Stimulated activated CD4-positive, alpha-beta T cell treated with anti-CD3 and anti-CD28 coated beads, Interleukin-15, amount 100 ng/mL, for 24 hours (primary cell): ENCODE results near the gene TM2D1.
"Not testable (repeated sequence)": the region's sequence is repeated elsewhere in the genome, so short reads cannot be mapped to it uniquely, and the experiment has no call there.

Source experiments
- DNase-seq: peaks from one replicate; pipeline ENCODE4 v3.0.0-alpha.2; 2020

Gene TM2D1

GRCh38 chr1:61724813-61725694, at the start of gene TM2D1:
Gene TM2D1 (minus strand): TSS chr1:61725141. CDS start chr1:61725120, 21 bp downstream.
- DNase-seq = peak; percentile 91

GRCh38 chr1:61770131-61770530, 45.2 kb upstream of the TM2D1 start:
- DNase-seq = no peak

- no peak for DNase-seq
Observed at GRCh38 chr1:61757950-61758349, 33.0 kb upstream of the TM2D1 start.

- DNase-seq = no peak
Observed at GRCh38 chr1:61756773-61757172, 31.8 kb upstream of the TM2D1 start.

- no peak for DNase-seq
Observed at GRCh38 chr1:61754545-61754944, 29.6 kb upstream of the TM2D1 start.

- DNase-seq = no peak
Observed at GRCh38 chr1:61753998-61754508, 29.1 kb upstream of the TM2D1 start.

- DNase-seq = no peak
Observed at GRCh38 chr1:61752921-61753389, 28.0 kb upstream of the TM2D1 start.

GRCh38 chr1:61749574-61749973, 24.6 kb upstream of the TM2D1 start:
- DNase-seq = no peak

- DNase-seq = no peak
Observed at GRCh38 chr1:61748566-61748965, 23.6 kb upstream of the TM2D1 start.

- DNase-seq = no peak
Observed at GRCh38 chr1:61746813-61747212, 21.9 kb upstream of the TM2D1 start.

- no peak for DNase-seq
Observed at GRCh38 chr1:61743716-61744580, 19.0 kb upstream of the TM2D1 start.

- DNase-seq = no peak
Observed at GRCh38 chr1:61743431-61743705, 18.4 kb upstream of the TM2D1 start.

GRCh38 chr1:61742620-61743430, 17.9 kb upstream of the TM2D1 start:
- DNase-seq = peak; percentile 40

- DNase-seq = peak; percentile 64
Observed at GRCh38 chr1:61741711-61742619, 17.0 kb upstream of the TM2D1 start, which contains the start of gene PATJ. Gene PATJ (plus strand): TSS chr1:61742480. CDS start chr1:61762893, 20,413 bp downstream.

GRCh38 chr1:61740751-61741700, 16.1 kb upstream of the TM2D1 start:
- no peak for DNase-seq

- no peak for DNase-seq
Observed at GRCh38 chr1:61732726-61733125, 7.8 kb upstream of the TM2D1 start.

GRCh38 chr1:61730679-61731078, 5.7 kb upstream of the TM2D1 start:
- DNase-seq = not testable (repeated sequence)

GRCh38 chr1:61727544-61727943, 2.6 kb upstream of the TM2D1 start:
- DNase-seq = no peak

GRCh38 chr1:61724506-61724812, 482 bp downstream of the TM2D1 start:
- no peak for DNase-seq

GRCh38 chr1:61718996-61719663, 5.8 kb downstream of the TM2D1 start:
- not testable (repeated sequence) for DNase-seq
